ENCODE data around the gene XRCC5. TPM values are rescaled to one million over a fixed set of nuclear protein-coding genes. Genes with fewer than 3 reads are reported as not detected.

Gene XRCC5
- total RNA-seq, 1 donor from 2014 or later, result 807 TPM

DNA sequence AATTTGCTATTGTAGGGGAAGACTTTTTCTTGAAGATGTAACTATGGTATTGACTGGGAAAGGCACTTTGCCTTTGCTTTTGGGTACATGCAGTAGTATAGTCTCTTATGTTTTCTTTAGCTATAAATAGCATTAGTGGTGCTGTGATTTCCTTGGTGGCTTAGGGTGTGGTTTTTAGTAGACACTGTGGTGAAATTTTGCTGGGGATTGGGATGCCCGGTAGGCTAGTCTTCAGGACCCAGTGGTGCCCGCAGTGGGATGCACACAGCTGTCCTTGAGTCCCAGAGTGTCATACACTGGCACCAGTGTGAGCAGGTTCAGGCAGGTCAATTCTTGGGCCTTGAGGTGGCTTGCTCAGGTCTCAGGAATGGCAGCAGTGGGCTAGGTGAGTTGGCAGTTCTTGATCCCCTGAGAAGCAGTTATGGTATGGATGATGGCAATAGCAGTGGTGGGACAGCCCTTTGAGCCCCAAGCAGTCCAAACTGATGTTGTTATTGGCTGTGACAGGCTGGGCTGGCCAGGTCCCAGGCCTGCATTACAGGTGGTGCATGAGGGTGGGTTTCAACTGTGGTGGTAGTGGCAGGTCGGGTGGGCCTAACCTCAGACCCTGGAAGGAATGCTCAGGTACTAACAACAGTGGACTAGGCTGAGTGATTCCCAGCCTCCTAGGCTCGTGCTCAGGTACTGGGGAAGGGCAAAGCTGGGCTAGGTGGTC is 124.3 kb downstream of the XRCC5 start:
- H3K36me3 Mint-ChIP-seq, result peaks cover 13% of the 10 kb centered on the region
- no peak overlapping the region for H3K27ac ChIP-seq
- H3K9ac ChIP-seq, result no peak overlapping the region
- H3F3A ChIP-seq (ENCODE audit: low read depth), result no peaks in the 10 kb centered on the region
- no peaks in the 10 kb centered on the region for H3K36me3 ChIP-seq
- DNase-seq (ENCODE audit: low spot score), result no peak
- H3K27ac Mint-ChIP-seq, result no peak overlapping the region
- no peaks in the 10 kb centered on the region for H3K27me3 Mint-ChIP-seq (ENCODE audit: insufficient read depth, low read depth)
- no peak overlapping the region for H2AFZ ChIP-seq (replicated peaks)
- TF ChIP-seq EZH2 (IDR thresholded peaks at IDR 0.05) (no peak), EZH2phosphoT487 (IDR thresholded peaks at IDR 0.05) (no peak)
- H3K9me3 ChIP-seq (ENCODE audit: low read depth), result no peaks in the 10 kb centered on the region
- no peak overlapping the region for H3K4me3 Mint-ChIP-seq
- H3K27me3 ChIP-seq, result no peaks in the 10 kb centered on the region
- no peaks in the 10 kb centered on the region for H3K79me2 ChIP-seq (ENCODE audit: low read depth)
- no peaks in the 10 kb centered on the region for H4K20me1 ChIP-seq (ENCODE audit: low read depth)
- H3K4me2 ChIP-seq, result no peak overlapping the region
- no peaks in the 10 kb centered on the region for H3K4me1 Mint-ChIP-seq
- H3K9me3 Mint-ChIP-seq, result peaks cover 27% of the 10 kb centered on the region
- no peak overlapping the region for H3K4me3 ChIP-seq
- H3K4me1 ChIP-seq, result no peaks in the 10 kb centered on the region

DNA sequence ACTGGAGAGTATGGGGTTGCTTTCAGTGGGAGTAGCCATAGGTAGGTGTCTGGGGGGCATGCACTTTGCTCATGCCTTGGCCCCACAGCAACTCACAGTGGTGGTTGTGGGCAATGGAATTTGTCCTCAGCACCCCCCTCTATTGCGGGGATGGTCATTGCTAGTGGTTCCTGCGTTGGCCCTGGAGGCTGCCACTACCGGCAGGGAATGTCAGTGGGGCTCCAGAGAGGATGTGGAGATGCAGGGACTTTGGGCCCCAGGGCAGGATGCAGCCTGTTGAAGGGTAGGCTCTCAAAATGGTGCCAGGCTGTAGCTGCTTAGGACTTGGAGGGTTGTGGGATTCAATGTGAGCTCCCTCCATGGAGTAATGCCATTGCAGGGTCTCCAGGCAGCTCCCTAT is 125.0 kb downstream of the XRCC5 start:
- Histone ChIP-seq H3K4me2 (no peak overlapping the region), H3K27me3 (no peaks in the 10 kb centered on the region), H4K20me1 (ENCODE audit: low read depth) (no peaks in the 10 kb centered on the region), H3K27ac (no peak overlapping the region), H3K4me3 (no peak overlapping the region), H3K36me3 (no peaks in the 10 kb centered on the region), H3K79me2 (ENCODE audit: low read depth) (no peaks in the 10 kb centered on the region), H3F3A (ENCODE audit: low read depth) (no peaks in the 10 kb centered on the region), H3K9me3 (ENCODE audit: low read depth) (no peaks in the 10 kb centered on the region), H2AFZ (replicated peaks) (no peak overlapping the region), H3K4me1 (no peaks in the 10 kb centered on the region), H3K9ac (no peak overlapping the region)
- Mint-ChIP-seq H3K4me3 (no peak overlapping the region), H3K4me1 (no peaks in the 10 kb centered on the region), H3K27me3 (ENCODE audit: insufficient read depth, low read depth) (no peaks in the 10 kb centered on the region), H3K27ac (no peak overlapping the region), H3K36me3 (peaks cover 13% of the 10 kb centered on the region), H3K9me3 (peaks cover 25% of the 10 kb centered on the region)
- no peak for TF ChIP-seq EZH2phosphoT487 (IDR thresholded peaks at IDR 0.05)
- no peak for TF ChIP-seq EZH2 (IDR thresholded peaks at IDR 0.05)
- TF ChIP-seq, protein P1, sequence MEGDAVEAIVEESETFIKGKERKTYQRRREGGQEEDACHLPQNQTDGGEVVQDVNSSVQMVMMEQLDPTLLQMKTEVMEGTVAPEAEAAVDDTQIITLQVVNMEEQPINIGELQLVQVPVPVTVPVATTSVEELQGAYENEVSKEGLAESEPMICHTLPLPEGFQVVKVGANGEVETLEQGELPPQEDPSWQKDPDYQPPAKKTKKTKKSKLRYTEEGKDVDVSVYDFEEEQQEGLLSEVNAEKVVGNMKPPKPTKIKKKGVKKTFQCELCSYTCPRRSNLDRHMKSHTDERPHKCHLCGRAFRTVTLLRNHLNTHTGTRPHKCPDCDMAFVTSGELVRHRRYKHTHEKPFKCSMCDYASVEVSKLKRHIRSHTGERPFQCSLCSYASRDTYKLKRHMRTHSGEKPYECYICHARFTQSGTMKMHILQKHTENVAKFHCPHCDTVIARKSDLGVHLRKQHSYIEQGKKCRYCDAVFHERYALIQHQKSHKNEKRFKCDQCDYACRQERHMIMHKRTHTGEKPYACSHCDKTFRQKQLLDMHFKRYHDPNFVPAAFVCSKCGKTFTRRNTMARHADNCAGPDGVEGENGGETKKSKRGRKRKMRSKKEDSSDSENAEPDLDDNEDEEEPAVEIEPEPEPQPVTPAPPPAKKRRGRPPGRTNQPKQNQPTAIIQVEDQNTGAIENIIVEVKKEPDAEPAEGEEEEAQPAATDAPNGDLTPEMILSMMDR (IDR thresholded peaks at IDR 0.05), result no peak
- no peak for DNase-seq (ENCODE audit: low spot score)

- Histone ChIP-seq H3K9me3 (ENCODE audit: low read depth) (no peaks in the 10 kb centered on the region), H3K9ac (no peak overlapping the region), H3F3A (ENCODE audit: low read depth) (no peaks in the 10 kb centered on the region), H3K36me3 (no peaks in the 10 kb centered on the region), H3K4me3 (no peak overlapping the region), H3K4me1 (no peaks in the 10 kb centered on the region), H3K27me3 (no peaks in the 10 kb centered on the region), H3K27ac (no peak overlapping the region), H2AFZ (replicated peaks) (no peak overlapping the region), H3K4me2 (no peak overlapping the region), H4K20me1 (ENCODE audit: low read depth) (no peaks in the 10 kb centered on the region), H3K79me2 (ENCODE audit: low read depth) (no peaks in the 10 kb centered on the region)
- TF ChIP-seq, protein P1 (IDR thresholded peaks at IDR 0.05), result no peak
- TF ChIP-seq EZH2 (IDR thresholded peaks at IDR 0.05) (no peak), EZH2phosphoT487 (IDR thresholded peaks at IDR 0.05) (no peak)
- DNase-seq (ENCODE audit: low spot score), result no peak
- Mint-ChIP-seq H3K27ac (no peak overlapping the region), H3K9me3 (peaks cover 20% of the 10 kb centered on the region), H3K4me3 (no peak overlapping the region), H3K4me1 (no peaks in the 10 kb centered on the region), H3K27me3 (ENCODE audit: insufficient read depth, low read depth) (no peaks in the 10 kb centered on the region), H3K36me3 (peaks cover 13% of the 10 kb centered on the region)
These were observed 126.3 kb downstream of the XRCC5 start for GRCh38 chr2:216235462-216235861.

DNA sequence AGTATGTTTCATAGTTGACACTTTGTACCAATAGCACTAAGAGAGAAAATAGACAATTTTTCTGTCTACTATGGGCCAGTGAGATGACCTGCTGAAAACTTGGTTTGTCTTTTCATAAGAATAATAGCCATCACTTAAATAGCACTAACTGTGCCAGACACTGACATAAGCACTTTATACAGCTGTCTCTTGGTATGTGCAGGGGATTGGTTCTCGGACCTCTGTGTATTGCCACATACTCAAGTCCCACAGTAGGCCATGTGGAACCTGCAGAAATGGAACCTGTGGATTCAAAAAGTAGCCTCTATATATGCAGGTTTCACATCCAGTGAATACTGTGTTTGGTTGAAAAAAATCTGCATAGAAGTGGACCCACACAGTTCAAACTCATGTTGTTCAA is 126.7 kb downstream of the XRCC5 start:
- no peaks in the 10 kb centered on the region for H4K20me1 ChIP-seq (ENCODE audit: low read depth)
- peaks cover 20% of the 10 kb centered on the region for H3K9me3 Mint-ChIP-seq
- H3K27me3 Mint-ChIP-seq (ENCODE audit: insufficient read depth, low read depth), result no peaks in the 10 kb centered on the region
- no peak for DNase-seq (ENCODE audit: low spot score)
- no peaks in the 10 kb centered on the region for H3K4me1 ChIP-seq
- H3F3A ChIP-seq (ENCODE audit: low read depth), result no peaks in the 10 kb centered on the region
- no peaks in the 10 kb centered on the region for H3K4me1 Mint-ChIP-seq
- TF ChIP-seq, protein P1 (IDR thresholded peaks at IDR 0.05), result no peak
- TF ChIP-seq EZH2phosphoT487 (IDR thresholded peaks at IDR 0.05), result no peak
- no peak for TF ChIP-seq EZH2 (IDR thresholded peaks at IDR 0.05)
- H3K4me3 ChIP-seq, result no peak overlapping the region
- H2AFZ ChIP-seq (replicated peaks), result no peak overlapping the region
- H3K9ac ChIP-seq, result no peak overlapping the region
- peaks cover 13% of the 10 kb centered on the region for H3K36me3 Mint-ChIP-seq
- no peaks in the 10 kb centered on the region for H3K79me2 ChIP-seq (ENCODE audit: low read depth)
- H3K27ac Mint-ChIP-seq, result no peak overlapping the region
- no peak overlapping the region for H3K4me2 ChIP-seq
- H3K36me3 ChIP-seq, result no peaks in the 10 kb centered on the region
- H3K27ac ChIP-seq, result no peak overlapping the region
- no peaks in the 10 kb centered on the region for H3K9me3 ChIP-seq (ENCODE audit: low read depth)
- H3K4me3 Mint-ChIP-seq, result no peak overlapping the region
- no peaks in the 10 kb centered on the region for H3K27me3 ChIP-seq

All from neural progenitor cell (in vitro differentiated cells).